Activated gamma-delta T cell treated with anti-CD3 and anti-CD28 coated beads, Interleukin-2, amount 50 U/mL, for 16 hours (primary cell): ENCODE data around the gene DPYSL5.
"Not testable (repeated sequence)": the region's sequence is repeated elsewhere in the genome, so short reads cannot be mapped to it uniquely, and the experiment has no call there.

Experiments
- DNase-seq: peaks from one replicate; pipeline ENCODE4 v3.0.0-alpha.2; 2020; ENCODE audit warnings: low read depth

DPYSL5 gene

DNA sequence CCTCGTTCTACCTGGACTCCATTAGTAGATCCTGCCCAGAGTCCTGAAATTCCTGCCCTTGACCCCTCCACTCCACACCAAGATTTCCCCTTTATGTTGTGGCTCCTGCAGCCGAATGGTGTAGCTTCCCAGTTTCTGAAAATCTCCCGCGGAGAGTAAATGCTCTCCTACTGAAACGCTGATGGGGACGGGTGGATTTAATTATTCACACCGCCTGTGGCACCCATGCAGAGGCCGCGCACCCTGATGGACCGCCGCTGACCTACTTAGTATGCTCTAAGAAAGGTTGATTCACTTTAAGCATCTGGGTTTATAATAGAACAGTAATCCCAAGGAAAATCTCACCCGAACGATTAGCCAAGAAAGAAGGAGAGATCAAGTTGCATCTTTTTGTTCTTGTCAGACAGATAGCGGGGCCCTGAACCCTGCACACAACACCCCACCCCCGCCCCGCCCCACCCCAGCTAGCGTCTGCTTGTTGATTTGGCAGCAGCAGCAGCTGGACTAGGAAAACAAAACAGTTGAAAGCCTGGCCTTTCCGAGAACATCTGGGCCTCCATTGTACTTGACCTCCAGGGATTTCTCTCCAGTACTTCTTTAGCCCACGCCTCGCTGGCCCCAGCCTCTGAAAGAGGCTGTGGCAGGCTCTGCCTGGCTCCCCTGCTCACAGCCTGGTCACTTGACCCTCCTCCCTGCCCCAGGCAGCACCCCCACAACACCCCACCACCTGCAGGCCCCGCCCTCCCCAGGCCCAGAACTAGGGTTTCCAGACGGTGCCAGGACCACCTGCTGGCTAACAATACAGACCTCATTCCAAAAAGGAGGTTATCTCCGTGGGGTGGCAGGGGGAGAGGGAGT, 53.6 kb downstream of the DPYSL5 start:
- DNase-seq = no peak

DNA sequence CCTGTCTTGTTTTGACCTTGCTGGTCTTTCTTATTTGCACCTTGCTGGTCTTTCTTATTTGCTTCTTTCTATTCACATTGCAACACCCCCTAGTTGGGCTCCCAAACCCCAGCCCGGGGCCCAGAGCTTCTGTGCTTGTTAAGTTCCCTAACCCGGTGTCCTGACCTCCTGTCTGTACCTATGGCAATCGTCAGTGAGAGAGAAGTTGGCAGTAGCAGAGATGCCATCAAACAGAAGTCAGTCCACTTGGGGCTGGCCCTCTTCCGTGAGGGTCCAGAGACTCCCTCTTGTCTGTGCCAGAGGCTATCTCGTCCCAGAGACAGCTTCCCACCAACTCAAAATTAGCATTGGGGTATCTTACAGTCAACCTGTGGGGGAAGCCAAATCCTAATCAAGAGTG, 55.7 kb downstream of the DPYSL5 start:
- no peak for DNase-seq

DNA sequence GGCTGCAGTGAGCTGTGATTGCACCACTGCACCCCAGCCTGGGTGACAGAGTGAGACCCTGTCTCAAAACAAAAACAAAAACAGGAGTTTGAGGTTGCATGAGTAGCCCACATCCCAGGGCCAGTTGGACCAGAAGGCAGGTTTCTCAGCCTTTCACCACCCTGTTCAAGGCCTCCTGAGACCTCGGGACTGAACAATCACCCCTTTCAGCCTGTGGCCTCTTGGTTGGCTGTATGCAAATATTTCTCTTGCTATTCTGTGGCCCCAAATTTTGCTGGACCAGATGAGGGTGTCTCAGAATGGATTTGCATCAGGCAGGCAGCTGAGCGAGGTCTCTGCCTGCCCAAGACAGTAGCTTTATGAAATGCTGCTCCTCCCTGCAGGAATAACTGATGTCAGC, 56.9 kb downstream of the DPYSL5 start:
- no peak for DNase-seq

DNA sequence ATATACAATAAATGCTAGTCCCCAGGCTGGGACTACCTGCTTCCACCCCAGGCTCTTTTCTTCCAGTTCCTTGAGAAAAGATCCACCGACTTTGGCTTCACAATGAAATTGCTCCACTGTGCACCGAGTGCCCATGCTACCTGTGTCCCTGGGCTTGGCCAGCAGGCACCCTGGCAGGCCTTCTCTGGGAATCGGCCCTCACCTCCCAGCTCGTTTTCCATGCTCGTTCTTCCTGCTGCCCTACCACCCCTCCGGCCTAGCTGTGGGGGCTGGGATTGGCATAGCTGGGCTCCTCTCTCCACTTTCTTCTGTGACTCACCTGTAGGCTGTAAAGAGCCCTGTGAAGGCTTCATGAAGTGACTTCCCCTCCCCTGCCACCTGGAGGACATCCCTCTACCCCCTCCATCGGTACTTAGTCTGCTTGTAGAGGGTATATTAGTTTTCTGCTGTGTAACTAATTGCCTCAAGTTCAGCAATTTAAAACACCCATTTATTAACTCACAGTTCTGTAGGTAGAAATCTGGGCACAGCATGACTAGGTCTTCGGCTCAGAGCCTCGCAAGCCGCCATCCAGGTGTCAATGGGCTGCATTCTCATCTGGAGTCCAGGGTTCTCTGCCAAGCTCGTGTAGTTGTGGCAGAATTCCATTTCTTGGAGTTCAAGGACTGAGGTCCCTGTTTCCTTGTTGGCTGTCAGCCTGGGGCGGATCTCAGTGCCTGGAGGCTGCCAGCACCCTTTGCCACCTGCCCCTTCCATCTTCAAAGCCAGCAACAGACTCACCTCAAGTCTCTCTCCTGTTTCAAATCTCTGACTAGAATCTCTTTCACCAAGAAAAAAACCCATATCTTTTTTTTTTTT, 57.6 kb downstream of the DPYSL5 start:
- no peak for DNase-seq

GRCh38 chr2:26907416-26907815, 59.5 kb downstream of the DPYSL5 start:
- DNase-seq = no peak

DNA sequence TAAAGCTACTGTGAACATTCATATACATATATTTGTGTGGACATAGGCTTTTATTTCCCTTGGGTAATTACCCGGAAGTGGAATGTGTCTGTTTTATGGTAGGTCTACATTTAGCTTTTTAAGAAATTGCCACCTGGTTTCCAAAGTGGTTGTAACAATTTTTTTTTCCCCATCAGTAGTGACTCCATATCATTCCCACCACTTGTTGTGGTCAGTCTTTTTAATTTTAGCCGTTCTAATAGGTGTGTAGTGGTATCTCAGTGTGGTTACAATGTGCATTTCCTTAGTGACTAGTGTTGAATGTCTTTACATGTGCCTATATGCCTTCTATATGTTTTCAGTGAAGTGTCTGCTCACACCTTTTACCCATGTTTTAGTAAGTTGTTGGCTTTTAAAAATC, 62.2 kb downstream of the DPYSL5 start:
- DNase-seq = no peak

GRCh38 chr2:26911911-26912861, 64.3 kb downstream of the DPYSL5 start:
- DNase-seq = no peak

- no peak for DNase-seq
Observed at GRCh38 chr2:26913606-26913998, 65.7 kb downstream of the DPYSL5 start.

DNA sequence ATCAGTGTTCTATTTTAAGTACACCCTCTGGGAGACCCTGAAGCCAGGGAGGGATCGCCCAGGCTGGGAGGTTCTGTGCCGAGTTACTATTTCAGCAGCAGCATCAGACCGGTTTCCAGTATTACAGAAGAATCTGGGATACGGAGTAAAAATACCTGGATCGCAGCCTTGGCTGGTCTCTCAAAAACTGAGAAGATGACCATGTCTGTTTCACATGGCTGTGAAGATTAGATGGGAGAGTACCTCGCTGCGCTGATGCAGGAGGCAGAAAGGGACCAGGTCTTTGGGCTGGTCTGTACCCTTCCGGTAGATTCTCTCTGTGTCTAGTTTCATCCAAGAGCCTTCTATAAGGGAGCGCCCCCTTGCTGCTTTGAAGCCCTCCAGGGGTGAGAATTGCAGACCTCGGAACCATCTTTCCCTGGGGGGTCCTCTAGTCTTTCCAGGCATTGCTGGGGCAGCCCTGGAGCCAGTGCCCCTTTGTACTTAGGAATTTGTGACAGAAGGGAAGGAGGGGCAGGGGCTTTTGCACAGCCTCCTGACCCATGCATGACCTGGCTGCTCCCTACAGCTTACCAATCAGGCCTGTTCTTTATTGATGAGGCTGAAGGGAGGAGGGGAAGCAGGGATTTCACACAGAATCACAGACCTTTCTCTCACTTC, 66.2 kb downstream of the DPYSL5 start:
- no peak for DNase-seq

DNA sequence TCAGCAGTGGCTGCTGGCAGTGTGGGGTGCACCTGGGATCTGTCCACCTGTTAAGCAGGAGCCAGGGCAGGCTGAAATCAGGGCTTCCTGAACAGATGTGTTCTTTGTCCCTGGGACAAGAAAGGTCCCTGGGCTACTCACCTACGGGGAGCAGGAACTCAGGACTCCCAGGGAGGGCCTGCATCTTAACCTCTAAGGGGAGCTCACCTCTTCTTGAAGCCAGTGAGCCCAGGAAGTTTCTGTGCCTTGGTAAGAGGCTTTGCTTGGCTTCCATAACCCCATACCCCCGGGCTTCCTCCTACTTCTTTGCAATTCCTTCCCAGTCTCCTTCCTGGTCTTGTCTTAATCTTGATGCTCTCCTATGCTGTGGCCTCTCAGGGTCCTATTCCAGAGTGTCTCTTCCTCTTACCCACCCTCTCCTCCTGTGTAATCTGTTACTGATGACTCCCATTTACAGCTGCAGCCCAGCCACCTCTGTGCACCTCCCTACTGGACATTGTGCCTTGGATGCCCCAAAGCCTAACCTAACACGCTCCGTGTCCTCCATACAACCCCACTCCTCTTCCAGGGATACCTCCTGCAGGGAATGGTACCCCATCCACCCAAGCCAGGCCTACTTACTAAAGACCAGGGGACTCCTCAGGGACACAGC, 66.9 kb downstream of the DPYSL5 start:
- no peak for DNase-seq

- no peak for DNase-seq
Observed at GRCh38 chr2:26915316-26915715, 67.4 kb downstream of the DPYSL5 start.

GRCh38 chr2:26916128-26916692, 68.3 kb downstream of the DPYSL5 start:
- DNase-seq = no peak

DNA sequence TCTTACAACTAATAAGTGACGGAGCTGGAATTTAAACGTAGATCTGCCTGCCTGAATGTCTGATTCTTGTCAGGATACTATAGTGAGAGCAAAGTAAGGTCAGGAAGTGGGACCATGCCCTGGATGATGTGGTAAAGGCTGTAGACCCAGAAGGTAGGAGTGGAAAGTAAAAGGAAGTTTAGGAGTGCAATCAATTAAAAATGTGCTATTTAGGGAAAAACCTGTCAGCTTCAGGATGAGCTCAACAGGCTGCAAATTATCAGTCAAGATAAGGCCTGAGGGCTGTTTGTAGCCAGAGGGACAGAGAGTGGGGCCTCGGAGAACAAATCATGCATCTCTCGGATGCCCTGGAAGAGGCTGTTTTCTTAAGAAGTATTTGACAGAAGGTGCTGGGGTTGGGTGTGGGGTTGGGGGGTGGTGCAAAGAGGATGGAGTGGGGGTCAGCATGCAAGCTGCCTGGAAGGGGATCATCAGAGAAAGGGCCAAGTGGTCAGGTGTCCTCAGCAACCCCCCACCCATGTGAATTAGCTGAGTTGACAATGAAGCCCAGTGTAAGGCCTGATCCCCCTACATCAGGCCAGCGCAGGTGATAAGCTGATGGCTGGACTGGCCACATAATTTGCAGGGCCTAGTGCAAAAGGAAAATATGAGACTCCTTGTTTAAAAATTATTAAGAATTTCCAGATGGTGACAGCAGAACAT, 69.4 kb downstream of the DPYSL5 start:
- no peak for DNase-seq

GRCh38 chr2:26921323-26921722, 73.4 kb downstream of the DPYSL5 start:
- DNase-seq = no peak

- no peak for DNase-seq
Observed at GRCh38 chr2:26922405-26923188, 74.7 kb downstream of the DPYSL5 start.

DNA sequence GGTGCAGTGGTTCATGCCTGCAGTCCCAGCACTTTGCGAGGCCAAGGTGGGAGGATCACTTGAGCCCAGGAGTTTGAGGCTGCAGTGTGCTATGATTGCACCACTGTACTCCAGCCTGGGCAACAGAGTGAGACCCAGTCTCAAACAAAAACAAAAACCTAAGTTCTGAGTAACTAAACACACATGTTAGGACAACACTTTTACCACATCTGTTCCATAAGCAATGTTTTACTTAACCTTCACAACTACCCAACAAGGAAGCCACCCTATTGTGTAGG, 75.2 kb downstream of the DPYSL5 start:
- DNase-seq = not testable (repeated sequence)

DNA sequence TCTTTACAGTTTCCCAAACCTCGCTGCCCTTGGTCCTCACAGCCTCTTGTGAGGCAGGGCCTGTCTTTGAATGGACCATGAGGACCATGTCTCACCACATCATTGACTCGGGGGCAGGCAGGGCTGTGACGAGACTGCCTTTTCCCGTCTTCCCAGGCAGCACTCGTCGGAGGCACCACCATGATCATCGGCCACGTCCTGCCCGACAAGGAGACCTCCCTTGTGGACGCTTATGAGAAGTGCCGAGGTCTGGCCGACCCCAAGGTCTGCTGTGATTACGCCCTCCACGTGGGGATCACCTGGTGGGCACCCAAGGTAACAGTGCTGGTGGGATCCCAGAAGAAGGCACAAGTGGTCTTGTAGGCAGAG, 76.8 kb downstream of the DPYSL5 start:
- no peak for DNase-seq

GRCh38 chr2:26925100-26925791, 77.3 kb downstream of the DPYSL5 start:
- no peak for DNase-seq

DNA sequence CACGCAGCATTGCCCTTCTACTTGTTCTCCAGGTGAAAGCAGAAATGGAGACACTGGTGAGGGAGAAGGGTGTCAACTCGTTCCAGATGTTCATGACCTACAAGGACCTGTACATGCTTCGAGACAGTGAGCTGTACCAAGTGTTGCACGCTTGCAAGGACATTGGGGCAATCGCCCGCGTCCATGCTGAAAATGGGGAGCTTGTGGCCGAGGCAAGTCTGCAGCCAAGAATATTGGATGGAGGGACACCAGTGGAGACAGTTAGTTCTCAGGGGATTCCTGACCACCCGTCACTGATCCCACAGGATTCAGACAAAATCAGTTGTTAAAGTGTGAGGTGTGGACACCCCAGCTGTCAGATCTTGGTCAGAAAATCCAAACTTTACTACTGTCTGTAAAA, 79.3 kb downstream of the DPYSL5 start:
- DNase-seq = no peak
